HAP-1 (cell line): ENCODE results near the gene PODXL2.

Experiments used
- DNase-seq, 2 experiments: peaks; one replicate each; pipeline ENCODE4 v3.0.0-alpha.2; 2016 to 2020; ENCODE audit warnings: low spot score in 2 of 2
- H3K27me3 ChIP-seq: fragments of 250-450 bp; sonication (Bioruptor Pico); 2 replicates; pipeline ENCODE4 v1.5.1; 2020; ENCODE audit warnings: low read depth, mild to moderate bottlenecking, moderate library complexity
- H3K36me3 ChIP-seq: fragments of 250-450 bp; sonication (Bioruptor Pico); replicated peaks from 2 replicates; pipeline ENCODE4 v1.5.1; 2020; ENCODE audit warnings: mild to moderate bottlenecking
- H3K4me1 ChIP-seq: fragments of 250-450 bp; sonication (Bioruptor Pico); 2 replicates; pipeline ENCODE4 v1.5.1; 2020; ENCODE audit warnings: mild to moderate bottlenecking
- H3K4me3 ChIP-seq: fragments of 250-450 bp; sonication (Bioruptor Pico); 2 replicates; pipeline ENCODE4 v1.5.1; 2020; ENCODE audit warnings: mild to moderate bottlenecking, moderate library complexity
- H3K9me3 ChIP-seq: fragments of 250-450 bp; sonication (Bioruptor Pico); 2 replicates; pipeline ENCODE4 v1.5.1; 2020; ENCODE audit warnings: mild to moderate bottlenecking, moderate library complexity
- in situ Hi-C: fragments of 300-500 bp; cut with MboI; formaldehyde crosslinking; loops from 3 replicates; pipeline ENCODE4 v1.14.3; 2020; ENCODE audit warnings: low sequenced_read_pairs, inconsistent platforms, mixed read lengths

PODXL2 gene

DNA sequence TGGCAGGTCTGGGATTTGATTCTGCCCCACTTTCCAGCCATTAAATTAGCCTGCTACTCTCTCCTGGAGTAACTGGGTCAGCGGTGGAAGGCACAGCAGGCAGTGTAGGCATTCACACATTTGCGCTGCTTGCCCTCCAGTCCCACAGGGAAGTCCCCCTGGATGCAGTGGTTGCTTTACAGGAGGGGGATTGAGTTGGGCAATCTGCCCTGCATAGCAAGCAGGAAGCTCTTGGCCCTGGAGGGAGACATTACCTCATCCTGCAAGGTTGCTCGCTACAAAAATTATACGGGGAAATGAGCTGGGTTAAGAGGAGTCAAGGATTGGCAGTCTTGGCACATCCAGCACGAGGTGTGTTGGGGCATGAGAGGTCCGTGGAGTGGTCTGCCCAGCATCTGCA lies 16.0 kb upstream of the PODXL2 start:
- Histone ChIP-seq H3K4me3 (no peak overlapping the region), H3K4me1 (no peaks in the 10 kb centered on the region), H3K27me3 (no peaks in the 10 kb centered on the region), H3K9me3 (no peaks in the 10 kb centered on the region), H3K36me3 (peaks cover 94% of the 10 kb centered on the region)
- in situ Hi-C loops = no loop called here
- no peak for DNase-seq

DNA sequence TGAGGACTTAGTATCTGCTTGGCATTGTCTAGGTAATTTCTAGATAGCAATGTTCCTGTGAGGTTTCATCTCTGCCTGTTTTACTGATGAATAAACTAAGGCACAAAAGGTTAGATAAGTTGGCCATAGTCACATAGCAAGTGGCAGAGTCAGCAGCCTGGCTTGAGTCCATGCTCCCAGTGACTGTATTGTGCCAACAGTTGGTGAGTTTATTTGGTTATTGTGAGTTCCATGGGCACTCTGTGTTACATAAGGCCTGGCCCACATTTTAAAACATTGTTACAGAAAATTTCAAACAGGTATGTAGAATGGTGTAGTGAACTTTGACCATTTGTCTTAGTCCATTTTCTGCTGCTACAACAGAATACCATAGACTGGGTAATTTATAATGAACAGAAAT lies 15.6 kb upstream of the PODXL2 start:
- H3K4me3 ChIP-seq = no peak overlapping the region
- H3K9me3 ChIP-seq = no peaks in the 10 kb centered on the region
- no peak for DNase-seq
- in situ Hi-C loops = no loop called here
- H3K36me3 ChIP-seq = peaks cover 94% of the 10 kb centered on the region
- no peaks in the 10 kb centered on the region for H3K27me3 ChIP-seq
- H3K4me1 ChIP-seq = no peaks in the 10 kb centered on the region

DNA sequence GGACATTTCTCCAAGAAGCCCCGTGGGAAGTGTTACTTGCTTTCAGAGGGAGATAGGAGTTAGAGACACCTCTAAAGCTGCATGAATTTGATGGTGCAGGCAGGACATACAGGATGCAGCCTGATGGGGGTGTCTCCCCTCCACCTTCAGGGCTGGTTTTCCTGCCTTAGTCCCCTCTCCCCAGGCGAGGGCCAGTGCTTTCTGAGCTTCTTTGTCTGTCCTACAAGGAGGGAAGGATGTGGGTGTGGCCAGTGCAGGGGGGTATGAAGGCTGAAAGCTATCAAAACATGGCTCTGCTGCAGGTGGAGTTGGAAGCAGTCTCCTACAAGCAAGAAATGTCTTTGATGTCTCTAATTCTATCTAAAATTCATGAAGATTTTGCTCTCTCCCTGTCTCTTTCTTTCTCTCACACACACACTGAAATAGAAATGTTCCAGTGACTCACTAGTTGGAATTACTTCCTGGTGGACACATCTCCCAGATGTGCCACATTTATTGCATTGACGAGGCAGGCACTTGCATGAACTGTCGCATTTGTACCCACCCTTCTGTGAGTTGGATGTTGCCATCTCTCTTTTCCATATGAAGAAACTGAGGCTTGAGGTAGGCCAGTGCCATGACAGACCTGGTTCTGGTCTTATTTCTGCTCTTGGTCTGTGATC lies 13.9 kb upstream of the PODXL2 start:
- Histone ChIP-seq H3K4me3 (no peak overlapping the region), H3K36me3 (peaks cover 97% of the 10 kb centered on the region), H3K27me3 (no peaks in the 10 kb centered on the region), H3K9me3 (no peaks in the 10 kb centered on the region), H3K4me1 (no peaks in the 10 kb centered on the region)
- in situ Hi-C loops = no loop called here
- DNase-seq = no peak

DNA sequence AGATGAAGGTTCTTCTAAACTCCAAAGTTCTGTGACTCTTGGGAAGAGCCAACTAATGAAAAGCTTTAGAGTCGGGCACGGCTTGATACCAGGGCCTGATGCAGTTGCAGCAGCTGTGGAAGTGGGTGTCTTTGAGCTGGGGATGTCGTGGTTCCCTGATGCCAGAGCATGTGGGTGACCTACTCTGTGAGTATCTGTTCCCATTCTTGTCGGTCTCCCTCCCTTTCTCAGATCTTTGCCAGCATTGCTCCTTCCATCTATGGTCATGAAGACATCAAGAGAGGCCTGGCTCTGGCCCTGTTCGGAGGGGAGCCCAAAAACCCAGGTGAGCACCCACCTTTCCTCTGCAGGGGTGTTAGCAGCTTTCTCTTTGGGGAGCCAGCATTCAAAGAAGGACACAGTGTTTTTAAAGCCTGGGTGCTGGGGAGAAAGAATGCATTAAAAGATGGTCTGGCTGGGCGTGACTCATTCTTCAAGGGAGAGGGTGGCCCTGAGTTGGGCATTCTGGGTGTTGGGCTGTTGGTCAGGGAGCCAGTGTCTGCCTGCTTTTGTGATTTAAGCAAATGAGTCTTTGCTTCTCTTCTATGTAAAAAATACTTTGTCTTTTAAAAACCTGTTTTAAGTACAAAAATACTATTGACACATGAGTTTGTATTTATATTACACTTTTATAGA lies 13.2 kb upstream of the PODXL2 start:
- no peaks in the 10 kb centered on the region for H3K27me3 ChIP-seq
- no peaks in the 10 kb centered on the region for H3K9me3 ChIP-seq
- no peaks in the 10 kb centered on the region for H3K4me1 ChIP-seq
- in situ Hi-C loops = no loop called here
- peaks cover 97% of the 10 kb centered on the region for H3K36me3 ChIP-seq
- no peak for DNase-seq
- no peak overlapping the region for H3K4me3 ChIP-seq

DNA sequence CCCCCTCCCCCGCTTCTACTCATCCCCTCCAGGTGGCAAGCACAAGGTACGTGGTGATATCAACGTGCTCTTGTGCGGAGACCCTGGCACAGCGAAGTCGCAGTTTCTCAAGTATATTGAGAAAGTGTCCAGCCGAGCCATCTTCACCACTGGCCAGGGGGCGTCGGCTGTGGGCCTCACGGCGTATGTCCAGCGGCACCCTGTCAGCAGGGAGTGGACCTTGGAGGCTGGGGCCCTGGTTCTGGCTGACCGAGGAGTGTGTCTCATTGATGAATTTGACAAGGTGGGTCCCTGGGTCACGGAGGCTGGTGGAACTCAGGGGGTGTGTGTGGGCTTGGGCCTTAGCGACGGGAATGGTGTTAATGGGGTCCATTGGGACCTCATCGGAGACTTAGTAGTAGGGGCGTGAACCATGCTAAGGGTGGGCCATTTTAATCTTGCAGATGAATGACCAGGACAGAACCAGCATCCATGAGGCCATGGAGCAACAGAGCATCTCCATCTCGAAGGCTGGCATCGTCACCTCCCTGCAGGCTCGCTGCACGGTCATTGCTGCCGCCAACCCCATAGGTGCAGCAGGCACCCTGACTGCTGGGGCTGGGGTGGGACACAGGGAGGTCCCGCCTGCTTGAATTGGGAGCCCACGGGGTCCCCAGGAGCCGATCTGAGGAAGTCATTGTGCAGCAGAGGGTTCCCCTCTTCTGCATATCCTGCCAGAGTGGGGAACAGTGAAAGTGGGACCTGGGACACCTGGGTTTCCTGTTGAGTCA lies 12.0 kb upstream of the PODXL2 start:
- peaks cover 100% of the 10 kb centered on the region for H3K36me3 ChIP-seq
- DNase-seq = no peak
- no peaks in the 10 kb centered on the region for H3K27me3 ChIP-seq
- H3K4me3 ChIP-seq = no peak overlapping the region
- no peaks in the 10 kb centered on the region for H3K9me3 ChIP-seq
- in situ Hi-C loops = no loop called here
- no peaks in the 10 kb centered on the region for H3K4me1 ChIP-seq

DNA sequence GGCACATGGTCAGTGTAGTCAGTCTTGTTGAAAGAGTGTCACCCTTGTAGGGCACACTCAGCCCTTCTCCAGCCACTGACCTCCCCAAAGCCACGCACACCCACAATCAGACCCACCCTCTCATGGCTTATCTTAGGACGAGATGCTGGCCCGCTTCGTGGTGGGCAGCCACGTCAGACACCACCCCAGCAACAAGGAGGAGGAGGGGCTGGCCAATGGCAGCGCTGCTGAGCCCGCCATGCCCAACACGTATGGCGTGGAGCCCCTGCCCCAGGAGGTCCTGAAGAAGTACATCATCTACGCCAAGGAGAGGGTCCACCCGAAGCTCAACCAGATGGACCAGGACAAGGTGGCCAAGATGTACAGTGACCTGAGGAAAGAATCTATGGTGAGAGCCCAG lies 10.1 kb upstream of the PODXL2 start:
- no peak for DNase-seq
- Histone ChIP-seq H3K9me3 (no peaks in the 10 kb centered on the region), H3K4me3 (no peak overlapping the region), H3K36me3 (peaks cover 86% of the 10 kb centered on the region), H3K27me3 (no peaks in the 10 kb centered on the region), H3K4me1 (no peaks in the 10 kb centered on the region)
- in situ Hi-C loops = no loop called here

DNA sequence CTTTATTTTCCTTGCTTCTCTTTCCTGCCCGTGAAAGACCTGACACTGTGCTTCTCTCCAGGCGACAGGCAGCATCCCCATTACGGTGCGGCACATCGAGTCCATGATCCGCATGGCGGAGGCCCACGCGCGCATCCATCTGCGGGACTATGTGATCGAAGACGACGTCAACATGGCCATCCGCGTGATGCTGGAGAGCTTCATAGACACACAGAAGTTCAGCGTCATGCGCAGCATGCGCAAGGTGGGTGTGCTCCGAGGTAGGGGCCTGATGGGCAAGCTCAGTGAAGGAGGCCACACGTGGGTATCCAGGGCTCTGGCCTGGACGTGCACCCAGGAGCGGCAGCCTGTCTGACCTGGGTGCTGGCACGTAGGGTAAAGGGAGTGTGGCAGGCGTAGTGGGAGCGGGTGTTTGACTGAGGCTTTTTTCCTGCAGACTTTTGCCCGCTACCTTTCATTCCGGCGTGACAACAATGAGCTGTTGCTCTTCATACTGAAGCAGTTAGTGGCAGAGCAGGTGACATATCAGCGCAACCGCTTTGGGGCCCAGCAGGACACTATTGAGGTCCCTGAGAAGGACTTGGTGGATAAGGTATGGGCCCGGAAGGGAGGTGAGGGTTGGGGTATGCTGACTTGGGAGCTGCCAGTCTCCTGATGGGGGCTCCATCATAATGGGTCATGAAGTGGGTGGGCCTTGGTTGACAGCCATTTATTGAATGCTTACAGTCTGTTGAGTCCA lies 8.2 kb upstream of the PODXL2 start:
- DNase-seq = no peak
- Histone ChIP-seq H3K36me3 (peaks cover 67% of the 10 kb centered on the region), H3K27me3 (no peaks in the 10 kb centered on the region), H3K4me3 (no peak overlapping the region), H3K4me1 (no peaks in the 10 kb centered on the region), H3K9me3 (no peaks in the 10 kb centered on the region)
- in situ Hi-C loops = no loop called here

DNA sequence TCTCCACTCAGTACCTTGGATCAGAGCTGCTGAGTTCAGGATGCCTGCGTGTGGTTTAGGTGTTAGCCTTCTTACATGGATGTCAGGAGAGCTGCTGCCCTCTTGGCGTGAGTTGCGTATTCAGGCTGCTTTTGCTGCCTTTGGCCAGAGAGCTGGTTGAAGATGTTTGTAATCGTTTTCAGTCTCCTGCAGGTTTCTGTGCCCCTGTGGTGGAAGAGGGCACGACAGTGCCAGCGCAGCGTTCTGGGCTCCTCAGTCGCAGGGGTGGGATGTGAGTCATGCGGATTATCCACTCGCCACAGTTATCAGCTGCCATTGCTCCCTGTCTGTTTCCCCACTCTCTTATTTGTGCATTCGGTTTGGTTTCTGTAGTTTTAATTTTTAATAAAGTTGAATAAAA lies 7.0 kb upstream of the PODXL2 start:
- in situ Hi-C loops = no loop called here
- DNase-seq = no peak
- H3K27me3 ChIP-seq = no peaks in the 10 kb centered on the region
- no peaks in the 10 kb centered on the region for H3K9me3 ChIP-seq
- peaks cover 55% of the 10 kb centered on the region for H3K36me3 ChIP-seq
- no peaks in the 10 kb centered on the region for H3K4me1 ChIP-seq
- H3K4me3 ChIP-seq = no peak overlapping the region

DNA sequence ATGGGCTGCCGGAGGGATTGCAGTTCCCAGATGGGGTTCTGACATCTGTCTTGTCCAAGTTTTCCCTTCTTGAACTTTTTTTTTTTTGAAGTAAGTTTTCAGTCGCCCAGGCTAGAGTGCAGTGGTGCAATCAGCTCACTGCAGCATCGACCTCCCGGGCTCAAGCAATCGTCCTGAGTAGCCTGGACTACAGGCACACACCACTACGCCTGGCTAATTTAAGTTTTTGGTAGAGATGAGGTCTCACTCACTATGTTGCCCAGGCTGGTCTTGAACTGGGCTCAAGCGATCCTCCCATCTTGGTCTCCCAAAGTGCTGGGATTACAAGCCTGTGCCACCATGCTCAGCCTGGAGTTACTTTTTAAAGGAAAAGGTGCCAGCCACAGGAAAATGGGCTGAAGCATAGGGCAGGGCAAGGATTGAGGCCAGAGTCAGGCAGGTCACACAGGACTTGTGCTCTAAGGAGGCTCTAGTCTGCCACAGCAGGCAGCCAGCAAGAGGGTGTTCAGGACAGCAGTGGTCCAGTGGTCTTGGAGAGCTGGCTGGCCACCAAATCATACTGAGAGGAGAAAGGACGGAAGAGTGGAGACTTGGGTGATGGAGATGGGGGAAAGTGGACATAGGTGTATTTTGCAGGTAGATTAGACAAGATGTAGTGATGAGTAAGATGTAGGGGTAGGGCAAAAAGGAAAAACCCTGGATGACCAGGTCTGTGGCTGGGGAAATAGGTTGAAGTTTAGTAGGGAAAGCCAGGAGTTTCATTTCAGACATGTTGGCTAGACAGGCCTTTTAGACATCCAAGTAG lies 6.0 kb upstream of the PODXL2 start:
- no peak for DNase-seq
- no peaks in the 10 kb centered on the region for H3K4me1 ChIP-seq
- H3K27me3 ChIP-seq = peaks cover 2% of the 10 kb centered on the region
- H3K4me3 ChIP-seq = no peak overlapping the region
- peaks cover 45% of the 10 kb centered on the region for H3K36me3 ChIP-seq
- in situ Hi-C loops = no loop called here
- no peaks in the 10 kb centered on the region for H3K9me3 ChIP-seq

DNA sequence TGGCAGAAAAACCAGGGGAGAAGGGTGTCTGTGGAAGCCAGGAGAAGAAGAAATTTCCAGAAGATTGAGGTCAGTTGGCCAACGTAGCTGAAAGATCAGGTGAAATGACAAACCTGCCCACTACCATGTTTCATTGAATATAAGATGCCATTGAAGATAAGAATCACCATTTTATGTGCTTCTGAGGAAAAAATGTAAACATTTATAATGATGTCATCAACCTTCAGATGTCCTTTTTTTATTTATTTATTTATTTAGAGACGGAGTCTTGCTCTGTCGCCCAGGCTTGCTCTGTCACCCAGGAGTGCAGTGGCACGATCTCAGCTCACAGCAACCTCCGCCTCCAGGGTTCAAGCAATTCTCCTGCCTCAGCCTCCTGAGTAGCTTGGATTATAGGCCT lies 4.9 kb upstream of the PODXL2 start:
- no peaks in the 10 kb centered on the region for H3K4me1 ChIP-seq
- peaks cover 3% of the 10 kb centered on the region; the same call in 1 of the 2 replicates for H3K9me3 ChIP-seq
- in situ Hi-C loops = no loop called here
- H3K27me3 ChIP-seq = peaks cover 10% of the 10 kb centered on the region
- no peak for DNase-seq
- H3K36me3 ChIP-seq = peaks cover 34% of the 10 kb centered on the region
- H3K4me3 ChIP-seq = no peak overlapping the region

DNA sequence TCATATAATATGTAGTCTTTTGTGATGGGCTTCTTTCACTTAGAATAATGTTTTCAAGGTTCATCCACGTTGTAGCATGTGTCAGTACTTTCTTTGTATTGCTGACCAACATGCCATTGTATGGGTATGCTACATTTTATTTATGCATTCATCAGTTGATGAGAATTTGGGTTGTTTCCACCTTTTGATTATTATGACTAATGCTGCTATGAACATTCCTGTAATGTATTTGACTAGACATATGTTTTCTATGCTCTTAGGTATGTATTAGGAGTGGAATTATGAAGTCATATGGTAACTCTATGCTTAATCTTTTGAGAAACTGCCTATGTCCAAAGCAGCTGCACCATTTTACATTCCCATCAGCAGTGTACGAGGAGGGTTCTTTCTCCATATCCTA lies 3.2 kb upstream of the PODXL2 start:
- peaks cover 3% of the 10 kb centered on the region; the same call in 1 of the 2 replicates for H3K9me3 ChIP-seq
- H3K36me3 ChIP-seq = peaks cover 17% of the 10 kb centered on the region
- no peak for DNase-seq
- H3K4me3 ChIP-seq = no peak overlapping the region
- in situ Hi-C loops = no loop called here
- peaks cover 10% of the 10 kb centered on the region for H3K27me3 ChIP-seq
- H3K4me1 ChIP-seq = no peaks in the 10 kb centered on the region; the same call in 1 of the 2 replicates

DNA sequence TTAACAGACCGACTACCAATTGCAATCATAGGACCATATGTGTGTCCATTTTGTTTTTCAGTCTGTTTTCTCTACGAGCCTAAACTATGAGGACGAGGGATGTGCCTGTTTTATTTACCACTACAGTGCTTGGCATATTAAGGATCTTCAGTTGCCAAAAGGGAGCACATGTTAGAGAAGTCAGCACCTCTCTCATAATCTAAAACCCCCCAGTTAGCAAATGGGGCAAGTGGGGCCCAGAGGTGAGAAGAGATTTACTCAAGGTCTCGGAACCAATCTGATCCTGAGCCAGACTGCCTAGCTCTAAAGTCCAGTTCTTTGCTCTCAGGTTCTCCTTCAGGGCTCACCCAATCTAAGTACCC lies 578 bp upstream of the PODXL2 start:
- DNase-seq = no peak
- in situ Hi-C loops = no loop called here
- Histone ChIP-seq H3K27me3 (peaks cover 10% of the 10 kb centered on the region), H3K4me3 (no peak overlapping the region), H3K36me3 (no peaks in the 10 kb centered on the region), H3K4me1 (peaks cover 12% of the 10 kb centered on the region), H3K9me3 (peaks cover 3% of the 10 kb centered on the region; the same call in 1 of the 2 replicates)
